Dedifferentiated amniotic fluid mesenchymal stem cell (primary cell): Measurements from ENCODE around the gene NAALADL2.
"Not testable (repeated sequence)": the region's sequence is repeated elsewhere in the genome, so short reads cannot be mapped to it uniquely, and the experiment has no call there.

ENCODE experiments used
- DNase-seq: peaks from one replicate; pipeline ENCODE4 v3.0.0-alpha.2; 2016; ENCODE audit errors: extremely low spot score

Gene NAALADL2

GRCh38 chr3:175422744-175423143 lies 563.6 kb downstream of the NAALADL2 start:
- DNase-seq: no peak

- not testable (repeated sequence) for DNase-seq
These were observed 564.7 kb downstream of the NAALADL2 start for GRCh38 chr3:175423848-175424247.

- DNase-seq: no peak
These were observed 567.7 kb downstream of the NAALADL2 start for GRCh38 chr3:175426805-175427204.

- DNase-seq: no peak
These were observed 569.3 kb downstream of the NAALADL2 start for GRCh38 chr3:175428466-175428865.

- DNase-seq: no peak
These were observed 572.0 kb downstream of the NAALADL2 start for GRCh38 chr3:175430983-175431773.

- DNase-seq: peak; percentile 34
These were observed 573.4 kb downstream of the NAALADL2 start for GRCh38 chr3:175432376-175433025.

- peak; percentile 79 for DNase-seq
These were observed 574.0 kb downstream of the NAALADL2 start for GRCh38 chr3:175433026-175433674.

- DNase-seq: no peak
These were observed 575.4 kb downstream of the NAALADL2 start for GRCh38 chr3:175434561-175434960.

- DNase-seq: no peak
These were observed 584.5 kb downstream of the NAALADL2 start for GRCh38 chr3:175443682-175444081.

- no peak for DNase-seq
These were observed 586.6 kb downstream of the NAALADL2 start for GRCh38 chr3:175445741-175446140.

GRCh38 chr3:175447521-175447920 lies 588.4 kb downstream of the NAALADL2 start:
- DNase-seq: no peak

GRCh38 chr3:175453361-175453760 lies 594.2 kb downstream of the NAALADL2 start:
- DNase-seq: no peak

- DNase-seq: no peak
These were observed 597.3 kb downstream of the NAALADL2 start for GRCh38 chr3:175456466-175456865.

- DNase-seq: no peak
These were observed 598.2 kb downstream of the NAALADL2 start for GRCh38 chr3:175457301-175457700.

- DNase-seq: not testable (repeated sequence)
These were observed 601.8 kb downstream of the NAALADL2 start for GRCh38 chr3:175460849-175461399.

- DNase-seq: no peak
These were observed 605.2 kb downstream of the NAALADL2 start for GRCh38 chr3:175464362-175464761.

GRCh38 chr3:175469124-175469523 lies 610.0 kb downstream of the NAALADL2 start:
- DNase-seq: no peak

GRCh38 chr3:175475765-175476164 lies 616.6 kb downstream of the NAALADL2 start:
- no peak for DNase-seq

GRCh38 chr3:175476489-175476888 lies 617.4 kb downstream of the NAALADL2 start:
- DNase-seq: no peak

GRCh38 chr3:175477651-175478224 lies 618.6 kb downstream of the NAALADL2 start:
- DNase-seq: no peak

- no peak for DNase-seq
These were observed 619.2 kb downstream of the NAALADL2 start for GRCh38 chr3:175478301-175478700.

- no peak for DNase-seq
These were observed 620.0 kb downstream of the NAALADL2 start for GRCh38 chr3:175479175-175479574.
